H9 (cell line): Measurements from ENCODE around the gene AIG1. TPM values are rescaled to one million over a fixed set of nuclear protein-coding genes. Genes with fewer than 3 reads are reported as not detected.

Source experiments
- DNase-seq: peaks from one replicate; pipeline ENCODE4 v3.0.0-alpha.2; 2017
- H2AFZ ChIP-seq: one replicate; pipeline ENCODE4 v1.6.1; 2013; ENCODE audit warnings: mild to moderate bottlenecking, low read length, control low read depth, moderate library complexity
- H2AK5ac ChIP-seq: 2 replicates; pipeline ENCODE4 v1.6.1; 2013; ENCODE audit warnings: low read length, control low read depth, mixed read lengths; ENCODE audit not compliant: insufficient read length
- H2BK120ac ChIP-seq: one replicate; pipeline ENCODE4 v1.6.1; 2013; ENCODE audit warnings: low read depth, mild to moderate bottlenecking, low read length, control low read depth, inconsistent platforms; ENCODE audit not compliant: poor library complexity, severe bottlenecking
- H2BK12ac ChIP-seq: 2 replicates; pipeline ENCODE4 v1.6.1; 2013; ENCODE audit warnings: low read length, control low read depth, mixed read lengths, low read depth; ENCODE audit not compliant: insufficient read length
- H2BK15ac ChIP-seq: 2 replicates; pipeline ENCODE4 v1.6.1; 2013; ENCODE audit warnings: low read depth, low read length, control low read depth
- H2BK20ac ChIP-seq: one replicate; pipeline ENCODE4 v1.6.1; 2013; ENCODE audit warnings: low read depth, mild to moderate bottlenecking, low read length, control low read depth, inconsistent platforms; ENCODE audit not compliant: poor library complexity, severe bottlenecking
- H2BK5ac ChIP-seq: 2 replicates; pipeline ENCODE4 v1.6.1; 2013; ENCODE audit warnings: low read length, control low read depth, mixed read lengths; ENCODE audit not compliant: insufficient read length
- H3K14ac ChIP-seq: 2 replicates; pipeline ENCODE4 v1.6.1; 2013; ENCODE audit warnings: low read length, control low read depth; ENCODE audit not compliant: insufficient read depth
- H3K18ac ChIP-seq: 2 replicates; pipeline ENCODE4 v1.6.1; 2013; ENCODE audit warnings: low read depth, mild to moderate bottlenecking, mixed read lengths, low read length, control low read depth; ENCODE audit not compliant: insufficient read length
- H3K23ac ChIP-seq: 2 replicates; pipeline ENCODE4 v1.6.1; 2013; ENCODE audit warnings: low read length, control low read depth, mixed read lengths, low read depth; ENCODE audit not compliant: insufficient read length
- H3K23me2 ChIP-seq: 2 replicates; pipeline ENCODE4 v1.6.1; 2013; ENCODE audit warnings: low read depth, mild to moderate bottlenecking, mixed read lengths, low read length, control low read depth; ENCODE audit not compliant: insufficient read length, poor library complexity, severe bottlenecking
- H3K27ac ChIP-seq: 2 replicates; pipeline ENCODE4 v1.5.1; 2013; ENCODE audit warnings: low read length, control low read depth, mixed read lengths, low read depth; ENCODE audit not compliant: insufficient read length
- H3K27me3 ChIP-seq: 2 replicates; pipeline ENCODE4 v1.6.1; 2013; ENCODE audit warnings: low read length, control low read depth, inconsistent platforms; ENCODE audit not compliant: insufficient read depth
- H3K4ac ChIP-seq: 2 replicates; pipeline ENCODE4 v1.6.1; 2013; ENCODE audit warnings: low read depth, mild to moderate bottlenecking, control low read depth, inconsistent platforms, low read length, moderate library complexity
- H3K4me1 ChIP-seq: 2 replicates; pipeline ENCODE4 v1.6.1; 2013; ENCODE audit warnings: low read length, control low read depth, inconsistent platforms; ENCODE audit not compliant: insufficient read depth
- H3K4me2 ChIP-seq: 2 replicates; pipeline ENCODE4 v1.6.1; 2013; ENCODE audit warnings: low read length, control low read depth, mixed read lengths; ENCODE audit not compliant: insufficient read length, insufficient read depth
- H3K56ac ChIP-seq: 2 replicates; pipeline ENCODE4 v1.6.1; 2013; ENCODE audit warnings: low read depth, mild to moderate bottlenecking, mixed read lengths, low read length, control low read depth; ENCODE audit not compliant: insufficient read length
- H3K79me1 ChIP-seq: 2 replicates; pipeline ENCODE4 v1.6.1; 2013; ENCODE audit warnings: low read depth, mild to moderate bottlenecking, moderate library complexity, low read length, control low read depth, inconsistent platforms; ENCODE audit not compliant: insufficient read depth, poor library complexity, severe bottlenecking
- H3K79me2 ChIP-seq: 2 replicates; pipeline ENCODE4 v1.6.1; 2013; ENCODE audit warnings: low read length, control low read depth, inconsistent platforms; ENCODE audit not compliant: insufficient read depth
- H3K9ac ChIP-seq: 2 replicates; pipeline ENCODE4 v1.6.1; 2013; ENCODE audit warnings: low read length, control low read depth, mixed read lengths; ENCODE audit not compliant: insufficient read length; ENCODE audit errors: extremely low read depth
- H3K9me3 ChIP-seq: one replicate; pipeline ENCODE4 v1.6.1; 2013; ENCODE audit warnings: low read depth, low read length, inconsistent platforms; ENCODE audit not compliant: control insufficient read depth
- H3T11ph ChIP-seq: one replicate; pipeline ENCODE4 v1.6.1; 2013; ENCODE audit warnings: mild to moderate bottlenecking, low read length, control low read depth, inconsistent platforms
- H4K20me1 ChIP-seq: one replicate; pipeline ENCODE4 v1.6.1; 2013; ENCODE audit not compliant: control insufficient read depth, insufficient read length, insufficient read depth
- H4K5ac ChIP-seq: 2 replicates; pipeline ENCODE4 v1.6.1; 2013; ENCODE audit warnings: low read depth, mild to moderate bottlenecking, mixed read lengths, low read length, control low read depth; ENCODE audit not compliant: insufficient read length
- H4K8ac ChIP-seq: replicated peaks from 2 replicates; pipeline ENCODE4 v1.6.1; 2013; ENCODE audit warnings: low read length, control low read depth, mixed read lengths, low read depth; ENCODE audit not compliant: insufficient read length
- H4K91ac ChIP-seq: 2 replicates; pipeline ENCODE4 v1.6.1; 2013; ENCODE audit warnings: low read depth, mild to moderate bottlenecking, moderate library complexity, mixed read lengths, low read length, control low read depth; ENCODE audit not compliant: insufficient read length
- H3K27ac Mint-ChIP-seq, 3 experiments: 2 replicates in 2 of 3; 3 replicates in 1 of 3; pipeline ENCODE4 v1.8.0; 2020 to 2021; ENCODE audit warnings: mixed read lengths in 3 of 3, mild to moderate bottlenecking in 1 of 3, moderate library complexity in 1 of 3
- H3K27me3 Mint-ChIP-seq: 2 replicates; pipeline ENCODE4 v1.8.0; 2021; ENCODE audit warnings: low read depth, mild to moderate bottlenecking, moderate library complexity, mixed read lengths
- H3K36me3 Mint-ChIP-seq, 3 experiments: 2 replicates in 2 of 3; 3 replicates in 1 of 3; pipeline ENCODE4 v1.8.0; 2020 to 2021; ENCODE audit warnings: low read depth in 3 of 3, mixed read lengths in 3 of 3; ENCODE audit not compliant: insufficient read depth in 1 of 3
- H3K4me1 Mint-ChIP-seq, 2 experiments: 2 replicates each; pipeline ENCODE4 v1.8.0; 2020; ENCODE audit warnings: mixed read lengths in 2 of 2
- H3K4me3 Mint-ChIP-seq, 2 experiments: 2 replicates in 1 of 2; 3 replicates in 1 of 2; pipeline ENCODE4 v1.8.0; 2020 to 2021; ENCODE audit warnings: mild to moderate bottlenecking in 2 of 2, mixed read lengths in 2 of 2, moderate library complexity in 1 of 2
- H3K9me3 Mint-ChIP-seq, 2 experiments: 2 replicates in 1 of 2; 3 replicates in 1 of 2; pipeline ENCODE4 v1.8.0; 2020; ENCODE audit warnings: mild to moderate bottlenecking in 2 of 2, mixed read lengths in 2 of 2, moderate library complexity in 1 of 2
- CTCF ChIP-seq: fragments of 200-600 bp; sonication (generic); conservative IDR thresholded peaks from 3 replicates; pipeline ENCODE4 v1.8.0; 2021; ENCODE audit warnings: antibody characterized with exemption, mild to moderate bottlenecking
- WGBS: extraction: QIAGEN DNeasy Blood & Tissue Kit; methylation state at CpG from one replicate; pipeline ENCODE4 v1.1.7; 2013; ENCODE audit warnings: missing lambda C conversion rate, low lambda C conversion rate, mixed read lengths; ENCODE audit not compliant: insufficient read length; ENCODE audit errors: extremely low coverage; 5-methylcytosine and 5-hydroxymethylcytosine counted together
- total RNA-seq: library from RNA; stranded (reverse); gene quantifications from 2 replicates; pipeline ENCODE4 v1.2.1, GENCODE V29; 2021

Gene AIG1
- total RNA-seq, 1 experiment from 2014 or later, result 44.6 TPM

GRCh38 chr6:143107911-143108761 lies 47.4 kb downstream of the AIG1 start:
- H3T11ph ChIP-seq, result no peak overlapping the region
- H3K18ac ChIP-seq, result no peak overlapping the region
- H3K4me1 Mint-ChIP-seq, result no peaks in the 10 kb centered on the region
- no peaks in the 10 kb centered on the region for H3K79me2 ChIP-seq
- H3K4ac ChIP-seq, result no peak overlapping the region
- H3K9me3 ChIP-seq, result no peaks in the 10 kb centered on the region
- no peak overlapping the region for H3K27ac ChIP-seq
- H3K9ac ChIP-seq, result no peak overlapping the region
- no peak overlapping the region for H2AK5ac ChIP-seq
- WGBS, result no CpG with 5 or more reads among the region's 6 CpGs
- H2AFZ ChIP-seq, result no peak overlapping the region
- no peak overlapping the region for H3K27ac Mint-ChIP-seq
- H3K27me3 Mint-ChIP-seq, result no peaks in the 10 kb centered on the region
- no peaks in the 10 kb centered on the region for H4K20me1 ChIP-seq
- no peak overlapping the region for H3K23ac ChIP-seq
- H2BK120ac ChIP-seq, result no peak overlapping the region
- no peak overlapping the region for H4K8ac ChIP-seq
- H3K4me3 Mint-ChIP-seq, result no peak overlapping the region
- H3K4me2 ChIP-seq, result no peak overlapping the region
- H3K9me3 Mint-ChIP-seq, result no peaks in the 10 kb centered on the region
- H4K91ac ChIP-seq, result no peak overlapping the region
- no peaks in the 10 kb centered on the region for H3K27me3 ChIP-seq
- TF ChIP-seq CTCF, result no peak
- H4K5ac ChIP-seq, result no peak overlapping the region
- H2BK12ac ChIP-seq, result no peak overlapping the region
- DNase-seq, result no peak
- H3K79me1 ChIP-seq, result no peaks in the 10 kb centered on the region
- H3K14ac ChIP-seq, result no peak overlapping the region
- peaks cover 0 to 9% (median 0%) of the 10 kb centered on the region in 3 experiments; a peak in 2 of 7 replicates for H3K36me3 Mint-ChIP-seq
- H3K4me1 ChIP-seq, result no peaks in the 10 kb centered on the region
- no peak overlapping the region for H3K56ac ChIP-seq
- no peak overlapping the region for H2BK20ac ChIP-seq
- no peak overlapping the region for H2BK5ac ChIP-seq
- no peak overlapping the region for H2BK15ac ChIP-seq
- H3K23me2 ChIP-seq, result no peaks in the 10 kb centered on the region
